HEK293 (cell line): ENCODE data around the gene RYR2.

Experiments used
- CTCF ChIA-PET: fragments of 350-600 bp; formaldehyde crosslinking; extraction: SDS; loops from one replicate; lab custom pipeline; 2021; ENCODE audit warnings: antibody characterized with exemption; lab: Yijun Ruan, JAX
- POLR2A ChIA-PET: fragments of 300-600 bp; formaldehyde crosslinking; extraction: SDS; loops from one replicate; lab custom pipeline; 2020; ENCODE audit warnings: antibody characterized with exemption, inconsistent platforms; lab: Yijun Ruan, JAX
- H3K27ac ChIP-seq: fragments of 200-500 bp; sonication (Bioruptor generic); 2 replicates; pipeline ENCODE4 v1.5.1; 2014; ENCODE audit warnings: low read depth, low read length, control low read depth, inconsistent platforms; ENCODE audit errors: extremely low read depth
- H3K36me3 ChIP-seq, 2 experiments: fragments of 200-500 bp in 1 of 2; sonication (Bioruptor generic) in 1 of 2; 1 replicate in 1 of 2; 2 replicates in 1 of 2; pipeline ENCODE4 v1.5.1; 2014 to 2017; ENCODE audit warnings: inconsistent platforms in 2 of 2, low read length in 2 of 2; ENCODE audit not compliant: control insufficient read depth in 2 of 2, insufficient read depth in 1 of 2
- H3K4me1 ChIP-seq: fragments of 200-500 bp; sonication (Bioruptor generic); 2 replicates; pipeline ENCODE4 v1.5.1; 2014; ENCODE audit warnings: mild to moderate bottlenecking, low read length, inconsistent platforms; ENCODE audit not compliant: control insufficient read depth, insufficient read depth
- H3K4me3 ChIP-seq: 2 replicates; pipeline ENCODE4 v1.5.1; 2011; ENCODE audit warnings: low read depth, mild to moderate bottlenecking, control low read depth, low read length, moderate library complexity
- H3K9me3 ChIP-seq: fragments of 200-500 bp; sonication (Bioruptor generic); 2 replicates; pipeline ENCODE4 v1.5.1; 2014; ENCODE audit warnings: low read depth, low read length, inconsistent platforms; ENCODE audit not compliant: control insufficient read depth, insufficient read depth
- ATF2 ChIP-seq: fragments of 450-650 bp; formaldehyde crosslinking; IDR thresholded peaks from 2 replicates; pipeline ENCODE4 v1.5.1; 2016; ENCODE audit warnings: missing biosample characterization, missing genetic modification characterization, low read depth
- GLI4 ChIP-seq: fragments of 450-650 bp; formaldehyde crosslinking; IDR thresholded peaks from 2 replicates; pipeline ENCODE4 v1.5.1; 2016; ENCODE audit warnings: missing biosample characterization, missing genetic modification characterization
- IKZF3 ChIP-seq: fragments of 450-650 bp; IDR thresholded peaks from 2 replicates; pipeline ENCODE4 v1.5.0; 2018; ENCODE audit warnings: missing biosample characterization, mild to moderate bottlenecking, missing genetic modification characterization, moderate library complexity
- OSR2 ChIP-seq: fragments of 450-650 bp; formaldehyde crosslinking; IDR thresholded peaks from 2 replicates; pipeline ENCODE4 v1.5.1; 2016; ENCODE audit warnings: missing biosample characterization, missing genetic modification characterization
- SP7 ChIP-seq: fragments of 450-650 bp; formaldehyde crosslinking; IDR thresholded peaks from 2 replicates; pipeline ENCODE4 v1.5.1; 2016; ENCODE audit warnings: missing biosample characterization, missing genetic modification characterization
- ZBTB44 ChIP-seq: fragments of 450-650 bp; IDR thresholded peaks from 2 replicates; pipeline ENCODE4 v1.5.1; 2018; ENCODE audit warnings: missing biosample characterization, mild to moderate bottlenecking, missing genetic modification characterization
- ZBTB8A ChIP-seq: fragments of 450-650 bp; formaldehyde crosslinking; IDR thresholded peaks from 2 replicates; pipeline ENCODE4 v1.5.1; 2016; ENCODE audit warnings: missing biosample characterization, missing genetic modification characterization
- ZFP37 ChIP-seq: fragments of 450-650 bp; formaldehyde crosslinking; IDR thresholded peaks from 2 replicates; pipeline ENCODE4 v1.5.1; 2016; ENCODE audit warnings: missing biosample characterization, missing genetic modification characterization
- ZFP69B ChIP-seq: fragments of 450-650 bp; formaldehyde crosslinking; IDR thresholded peaks from 2 replicates; pipeline ENCODE4 v1.5.1; 2016; ENCODE audit warnings: missing biosample characterization, missing genetic modification characterization
- ZNF133 ChIP-seq: fragments of 450-650 bp; formaldehyde crosslinking; IDR thresholded peaks from 2 replicates; pipeline ENCODE4 v1.5.1; 2016; ENCODE audit warnings: missing biosample characterization, missing genetic modification characterization
- ZNF155 ChIP-seq: fragments of 450-650 bp; formaldehyde crosslinking; IDR thresholded peaks from 2 replicates; pipeline ENCODE4 v1.5.1; 2016; ENCODE audit warnings: missing biosample characterization, missing genetic modification characterization
- ZNF2 ChIP-seq: fragments of 450-650 bp; formaldehyde crosslinking; IDR thresholded peaks from 2 replicates; pipeline ENCODE4 v1.5.1; 2016; ENCODE audit warnings: missing biosample characterization, missing genetic modification characterization
- ZNF202 ChIP-seq: fragments of 450-650 bp; formaldehyde crosslinking; IDR thresholded peaks from 2 replicates; pipeline ENCODE4 v1.5.1; 2016; ENCODE audit warnings: missing biosample characterization, missing genetic modification characterization, borderline replicate concordance
- ZNF223 ChIP-seq: fragments of 450-650 bp; formaldehyde crosslinking; IDR thresholded peaks from 2 replicates; pipeline ENCODE4 v1.5.1; 2016; ENCODE audit warnings: missing biosample characterization, missing genetic modification characterization
- ZNF248 ChIP-seq: fragments of 450-650 bp; formaldehyde crosslinking; IDR thresholded peaks from 2 replicates; pipeline ENCODE4 v1.5.1; 2017; ENCODE audit warnings: missing biosample characterization, missing genetic modification characterization
- ZNF292 ChIP-seq: fragments of 450-650 bp; formaldehyde crosslinking; IDR thresholded peaks from 2 replicates; pipeline ENCODE4 v1.5.1; 2016; ENCODE audit warnings: low read depth, missing biosample characterization, missing genetic modification characterization, borderline replicate concordance
- ZNF302 ChIP-seq: fragments of 450-650 bp; formaldehyde crosslinking; IDR thresholded peaks from 2 replicates; pipeline ENCODE4 v1.5.1; 2016; ENCODE audit warnings: missing biosample characterization, missing genetic modification characterization, low read depth
- ZNF473 ChIP-seq: fragments of 450-650 bp; formaldehyde crosslinking; IDR thresholded peaks from 2 replicates; pipeline ENCODE4 v1.5.1; 2017; ENCODE audit warnings: missing biosample characterization, missing genetic modification characterization
- ZNF561 ChIP-seq: fragments of 450-650 bp; IDR thresholded peaks from 2 replicates; pipeline ENCODE4 v1.5.1; 2018; ENCODE audit warnings: missing biosample characterization, missing genetic modification characterization, borderline replicate concordance
- ZNF596 ChIP-seq: fragments of 450-650 bp; IDR thresholded peaks from 2 replicates; pipeline ENCODE4 v1.5.0; 2018; ENCODE audit warnings: missing biosample characterization, mild to moderate bottlenecking, missing genetic modification characterization, moderate library complexity
- ZNF639 ChIP-seq: fragments of 450-650 bp; formaldehyde crosslinking; IDR thresholded peaks from 2 replicates; pipeline ENCODE4 v1.5.1; 2016; ENCODE audit warnings: missing biosample characterization, missing genetic modification characterization
- ZNF654 ChIP-seq: fragments of 450-650 bp; formaldehyde crosslinking; IDR thresholded peaks from 2 replicates; pipeline ENCODE4 v1.5.1; 2016; ENCODE audit warnings: low read depth, missing biosample characterization, missing genetic modification characterization
- ZNF785 ChIP-seq: fragments of 450-650 bp; formaldehyde crosslinking; IDR thresholded peaks from 2 replicates; pipeline ENCODE4 v1.5.1; 2016; ENCODE audit warnings: missing biosample characterization, missing genetic modification characterization
- ZNF837 ChIP-seq: fragments of 450-650 bp; formaldehyde crosslinking; IDR thresholded peaks from 2 replicates; pipeline ENCODE4 v1.5.1; 2016; ENCODE audit warnings: missing biosample characterization, missing genetic modification characterization
- ZSCAN18 ChIP-seq: fragments of 450-650 bp; formaldehyde crosslinking; IDR thresholded peaks from 2 replicates; pipeline ENCODE4 v1.5.1; 2016; ENCODE audit warnings: missing biosample characterization, missing genetic modification characterization
- ZSCAN30 ChIP-seq: fragments of 450-650 bp; IDR thresholded peaks from 2 replicates; pipeline ENCODE4 v1.5.1; 2018; ENCODE audit warnings: missing biosample characterization, mild to moderate bottlenecking, missing genetic modification characterization, moderate library complexity
- ZXDB ChIP-seq: fragments of 450-650 bp; formaldehyde crosslinking; IDR thresholded peaks from 2 replicates; pipeline ENCODE4 v1.5.1; 2016; ENCODE audit warnings: missing biosample characterization, missing genetic modification characterization

Gene RYR2

GRCh38 chr1:237457573-237457972, 415.6 kb downstream of the RYR2 start:
- ChIA-PET POLR2A (no interaction called here), CTCF (interaction anchor here (0.5 kb wide), 1 partner anchor 13 kb away, joined by 3 read pairs; no protein-coding TSS in a partner anchor)
- Histone ChIP-seq H3K4me3 (no peak overlapping the region), H3K36me3 (no peaks in the 10 kb centered on the region), H3K9me3 (no peaks in the 10 kb centered on the region), H3K4me1 (no peaks in the 10 kb centered on the region), H3K27ac (no peak overlapping the region)
- no peak for TF ChIP-seq ZNF639 (tag by site-specific recombination)
- TF ChIP-seq ZNF248: no peak
- TF ChIP-seq ZNF2 (tag by site-specific recombination): no peak
- TF ChIP-seq ZNF133: no peak
- TF ChIP-seq ZBTB8A (tag by site-specific recombination): no peak
- TF ChIP-seq ZNF473: no peak
- no peak for TF ChIP-seq ZNF302 (tag by site-specific recombination)
- no peak for TF ChIP-seq OSR2 (tag by site-specific recombination)
- no peak for TF ChIP-seq ZNF561 (tag by site-specific recombination)
- no peak for TF ChIP-seq IKZF3 (tag by site-specific recombination)
- no peak for TF ChIP-seq ZNF202
- TF ChIP-seq ZNF155 (tag by site-specific recombination): no peak
- TF ChIP-seq ZNF785 (tag by site-specific recombination): no peak
- no peak for TF ChIP-seq ZNF596 (tag by site-specific recombination)
- no peak for TF ChIP-seq SP7 (tag by site-specific recombination)
- no peak for TF ChIP-seq ZNF292 (tag by site-specific recombination)
- TF ChIP-seq ZBTB44: no peak

GRCh38 chr1:237467320-237467719, 425.3 kb downstream of the RYR2 start:
- Histone ChIP-seq H3K4me3 (no peak overlapping the region), H3K27ac (no peak overlapping the region), H3K4me1 (no peaks in the 10 kb centered on the region), H3K9me3 (no peaks in the 10 kb centered on the region), H3K36me3 (no peaks in the 10 kb centered on the region)
- POLR2A ChIA-PET: interaction anchor here (0.7 kb wide), 1 partner anchor 21 kb away, joined by 4 read pairs; no protein-coding TSS in a partner anchor
- TF ChIP-seq ZFP69B: no peak
- TF ChIP-seq GLI4 (tag by site-specific recombination): no peak
- no peak for TF ChIP-seq ZSCAN30
- no peak for TF ChIP-seq ZNF654
- TF ChIP-seq ZXDB: no peak
- TF ChIP-seq ZNF223 (tag by site-specific recombination): no peak
- no peak for TF ChIP-seq ZNF248
- no peak for TF ChIP-seq ATF2 (tag by site-specific recombination)
- no peak for TF ChIP-seq ZSCAN18 (tag by site-specific recombination)
- no peak for TF ChIP-seq ZNF837 (tag by site-specific recombination)
- no peak for TF ChIP-seq ZFP37 (tag by site-specific recombination)
- CTCF ChIA-PET: interaction anchor here (0.6 kb wide), 1 partner anchor 262 kb away, joined by 5 read pairs; no protein-coding TSS in a partner anchor
